Measurements from ENCODE around the gene ECEL1. TPM values are rescaled to one million over a fixed set of nuclear protein-coding genes. Genes with fewer than 3 reads are reported as not detected.

The ECEL1 gene
- total and polyA plus RNA-seq, 8 donors, result 0.35 to 1.1 TPM; not detected in 6

- 69 to 80% (median 76%) methylated on average over 5 to 12 of the region's 12 CpGs for WGBS, 5 donors
- H3K27ac ChIP-seq, result no peak overlapping the region
- DNase-seq, result no peak
- TF ChIP-seq EP300 (IDR thresholded peaks at IDR 0.05) (no peak), POLR2AphosphoS5 (IDR thresholded peaks at IDR 0.05) (no peak), CTCF (IDR thresholded peaks at IDR 0.05) (no peak), POLR2A (IDR thresholded peaks at IDR 0.05) (no peak)
- no peaks in the 10 kb centered on the region for H3K9me3 ChIP-seq
- no peaks in the 10 kb centered on the region for H3K36me3 ChIP-seq
- H3K27me3 ChIP-seq, result peaks cover 32 to 100% (median 50%) of the 10 kb centered on the region in 3 donors
- H3K4me3 ChIP-seq, result no peak overlapping the region
- peaks cover 10 to 28% (median 19%) of the 10 kb centered on the region in 4 donors for H3K4me1 ChIP-seq
- intact Hi-C loops (cut with DNase I; ENCODE audit: low total_unique reads), result no loop called here
Measured at GRCh38 chr2:232484628-232485347, 2.8 kb downstream of the ECEL1 start.

- H3K4me1 ChIP-seq, result peaks cover 10 to 28% (median 19%) of the 10 kb centered on the region in 4 donors
- no peaks in the 10 kb centered on the region for H3K9me3 ChIP-seq
- no peak for TF ChIP-seq EP300 (IDR thresholded peaks at IDR 0.05)
- TF ChIP-seq CTCF (IDR thresholded peaks at IDR 0.05), result no peak
- no peaks in the 10 kb centered on the region for H3K36me3 ChIP-seq
- H3K4me3 ChIP-seq, result no peak overlapping the region
- no peak overlapping the region for H3K27ac ChIP-seq
- peaks cover 32 to 97% (median 50%) of the 10 kb centered on the region in 3 donors for H3K27me3 ChIP-seq
- intact Hi-C loops (cut with DNase I; ENCODE audit: low total_unique reads), result no loop called here
- WGBS, 5 donors, result 86 to 94% (median 89%) methylated on average over 7 to 19 of the region's 19 CpGs
- no peak for DNase-seq
Measured at GRCh38 chr2:232483923-232484627, 3.6 kb downstream of the ECEL1 start.

- TF ChIP-seq EP300 (IDR thresholded peaks at IDR 0.05) (no peak), POLR2AphosphoS5 (IDR thresholded peaks at IDR 0.05) (no peak), CTCF (IDR thresholded peaks at IDR 0.05) (no peak), POLR2A (IDR thresholded peaks at IDR 0.05) (no peak)
- intact Hi-C loops (cut with DNase I; ENCODE audit: low total_unique reads), result no loop called here
- no peak for DNase-seq
- Histone ChIP-seq H3K9me3 (no peaks in the 10 kb centered on the region), H3K36me3 (no peaks in the 10 kb centered on the region), H3K27me3 (peaks cover 32 to 96% (median 48%) of the 10 kb centered on the region in 3 donors), H3K4me1 (peaks cover 10 to 28% (median 19%) of the 10 kb centered on the region in 4 donors), H3K4me3 (no peak overlapping the region), H3K27ac (no peak overlapping the region)
- WGBS, 5 donors, result 85 to 92% (median 89%) methylated on average over 7 to 10 of the region's 10 CpGs
Measured at GRCh38 chr2:232483311-232483922, 4.2 kb downstream of the ECEL1 start.

All from stomach (tissue), 9 donors.